ENCODE measurements around the gene GPRASP2. TPM values are rescaled to one million over a fixed set of nuclear protein-coding genes. Genes with fewer than 3 reads are reported as not detected.
A peak's percentile ranks its signal among the peaks of the same experiment; 100 is the strongest.

Gene GPRASP2
- total RNA-seq, 1 donor from 2014 or later = 10.7 TPM

DNA sequence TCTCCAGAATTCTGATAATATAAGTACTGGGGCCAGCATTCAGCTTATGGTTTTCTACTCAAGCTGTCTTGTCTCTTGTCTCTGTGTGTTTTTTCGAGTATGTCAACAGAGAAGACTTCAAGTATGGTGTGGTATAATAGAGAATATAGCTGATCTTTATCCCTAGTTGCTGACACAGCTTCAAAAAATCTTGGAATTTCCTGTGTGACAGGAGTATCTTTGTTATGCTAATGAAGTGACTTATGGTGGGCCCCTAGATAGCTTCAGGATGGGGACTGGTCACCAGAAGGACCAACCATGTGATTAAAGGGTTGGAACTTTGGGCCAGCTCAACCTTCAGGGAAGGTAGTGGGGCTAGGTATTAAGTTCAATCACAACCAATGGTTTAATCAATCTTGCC lies 11.2 kb downstream of the GPRASP2 start:
- Mint-ChIP-seq H3K4me1 (ENCODE audit: low read depth) (no peaks in the 10 kb centered on the region), H3K27ac (ENCODE audit: unreplicated experiment) (no peak overlapping the region), H3K9me3 (ENCODE audit: low read depth) (peaks cover 7% of the 10 kb centered on the region), H3K36me3 (ENCODE audit: low read depth) (no peaks in the 10 kb centered on the region), H3K4me3 (ENCODE audit: unreplicated experiment) (no peak overlapping the region), H3K27me3 (ENCODE audit: low read depth) (no peaks in the 10 kb centered on the region)
- TF ChIP-seq, protein P1, sequence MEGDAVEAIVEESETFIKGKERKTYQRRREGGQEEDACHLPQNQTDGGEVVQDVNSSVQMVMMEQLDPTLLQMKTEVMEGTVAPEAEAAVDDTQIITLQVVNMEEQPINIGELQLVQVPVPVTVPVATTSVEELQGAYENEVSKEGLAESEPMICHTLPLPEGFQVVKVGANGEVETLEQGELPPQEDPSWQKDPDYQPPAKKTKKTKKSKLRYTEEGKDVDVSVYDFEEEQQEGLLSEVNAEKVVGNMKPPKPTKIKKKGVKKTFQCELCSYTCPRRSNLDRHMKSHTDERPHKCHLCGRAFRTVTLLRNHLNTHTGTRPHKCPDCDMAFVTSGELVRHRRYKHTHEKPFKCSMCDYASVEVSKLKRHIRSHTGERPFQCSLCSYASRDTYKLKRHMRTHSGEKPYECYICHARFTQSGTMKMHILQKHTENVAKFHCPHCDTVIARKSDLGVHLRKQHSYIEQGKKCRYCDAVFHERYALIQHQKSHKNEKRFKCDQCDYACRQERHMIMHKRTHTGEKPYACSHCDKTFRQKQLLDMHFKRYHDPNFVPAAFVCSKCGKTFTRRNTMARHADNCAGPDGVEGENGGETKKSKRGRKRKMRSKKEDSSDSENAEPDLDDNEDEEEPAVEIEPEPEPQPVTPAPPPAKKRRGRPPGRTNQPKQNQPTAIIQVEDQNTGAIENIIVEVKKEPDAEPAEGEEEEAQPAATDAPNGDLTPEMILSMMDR (IDR thresholded peaks at IDR 0.05) = no peak
- DNase-seq (ENCODE audit: low spot score) = no peak

DNA sequence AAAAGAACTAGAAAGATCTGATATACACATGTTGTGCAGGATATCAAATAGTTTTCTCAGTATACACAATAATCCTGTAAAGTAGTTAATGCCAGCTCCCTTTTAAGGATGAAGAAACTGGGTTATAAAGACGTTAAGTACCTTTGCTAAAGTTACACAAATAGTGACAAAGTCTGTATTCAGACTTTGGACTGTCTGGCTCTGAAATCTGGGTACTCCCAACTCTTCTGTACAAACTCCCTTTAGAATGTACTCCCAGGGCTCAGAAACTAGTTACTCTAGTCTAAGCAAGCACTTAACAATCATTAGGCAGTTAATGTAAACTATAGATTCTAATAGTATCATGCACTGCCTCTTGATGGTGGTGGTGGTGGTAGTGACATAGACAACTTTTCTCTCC lies 15.5 kb downstream of the GPRASP2 start:
- Mint-ChIP-seq H3K36me3 (ENCODE audit: low read depth) (no peaks in the 10 kb centered on the region), H3K4me1 (ENCODE audit: low read depth) (peaks cover 11% of the 10 kb centered on the region)

DNA sequence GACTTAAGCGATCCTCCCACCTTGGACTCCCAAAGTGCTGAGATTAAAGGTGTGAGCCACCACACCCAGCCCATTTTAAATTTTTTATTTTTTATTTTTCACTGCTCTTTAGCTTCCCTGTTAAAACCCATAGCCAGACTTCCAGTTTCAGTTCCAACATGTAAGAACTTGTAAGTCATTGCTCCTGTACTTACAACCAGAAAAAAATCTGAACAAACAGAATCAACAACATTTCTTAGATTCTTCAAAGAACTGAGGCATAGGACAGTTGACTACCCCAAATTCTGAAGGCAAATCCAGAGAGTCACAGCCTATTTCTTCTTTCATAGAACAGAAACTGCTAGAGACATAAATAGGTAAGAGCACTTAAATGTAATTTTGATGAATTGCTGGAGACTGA lies 16.4 kb downstream of the GPRASP2 start:
- Mint-ChIP-seq H3K27ac (ENCODE audit: unreplicated experiment) (no peak overlapping the region), H3K4me3 (ENCODE audit: unreplicated experiment) (no peak overlapping the region), H3K4me1 (ENCODE audit: low read depth) (peaks cover 11% of the 10 kb centered on the region), H3K9me3 (ENCODE audit: low read depth) (no peaks in the 10 kb centered on the region), H3K27me3 (ENCODE audit: low read depth) (no peaks in the 10 kb centered on the region), H3K36me3 (ENCODE audit: low read depth) (no peaks in the 10 kb centered on the region)
- TF ChIP-seq, protein P1 (IDR thresholded peaks at IDR 0.05) = no peak
- DNase-seq (ENCODE audit: low spot score) = no peak

More for the DNA sequence above, 15.5 kb downstream of the GPRASP2 start:
- DNase-seq (ENCODE audit: low spot score) = no peak
- H3K4me3 Mint-ChIP-seq (ENCODE audit: unreplicated experiment) = no peak overlapping the region
- TF ChIP-seq, protein P1 (IDR thresholded peaks at IDR 0.05) = no peak
- H3K9me3 Mint-ChIP-seq (ENCODE audit: low read depth) = no peaks in the 10 kb centered on the region
- no peak overlapping the region for H3K27ac Mint-ChIP-seq (ENCODE audit: unreplicated experiment)
- no peaks in the 10 kb centered on the region for H3K27me3 Mint-ChIP-seq (ENCODE audit: low read depth)

DNA sequence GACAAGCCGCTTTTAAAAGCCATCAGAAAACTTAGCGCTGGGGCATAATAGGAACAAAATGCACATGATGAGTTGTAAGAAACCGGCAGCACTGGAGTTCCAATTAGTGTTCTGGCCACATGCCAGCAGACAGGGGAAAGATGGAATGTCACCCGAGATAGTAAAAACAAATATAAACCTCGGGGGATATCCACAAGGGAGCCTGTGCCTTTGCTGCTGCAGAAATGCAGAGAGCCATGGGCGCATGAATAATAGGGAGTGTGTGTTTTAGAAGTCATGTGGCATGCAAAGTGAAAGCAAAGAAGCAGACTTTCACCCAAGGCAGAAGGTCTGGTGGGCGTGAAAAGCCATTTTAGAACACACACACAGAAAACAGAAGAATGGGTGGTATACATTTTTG lies 27.4 kb downstream of the GPRASP2 start:
- Mint-ChIP-seq H3K27ac (ENCODE audit: unreplicated experiment) (peak overlapping the region; percentile 19), H3K4me3 (ENCODE audit: unreplicated experiment) (no peak overlapping the region), H3K27me3 (ENCODE audit: low read depth) (no peaks in the 10 kb centered on the region), H3K4me1 (ENCODE audit: low read depth) (peaks cover 13% of the 10 kb centered on the region), H3K9me3 (ENCODE audit: low read depth) (no peaks in the 10 kb centered on the region), H3K36me3 (ENCODE audit: low read depth) (no peaks in the 10 kb centered on the region)
- no peak for DNase-seq (ENCODE audit: low spot score)
- TF ChIP-seq, protein P1 (IDR thresholded peaks at IDR 0.05) = no peak

DNA sequence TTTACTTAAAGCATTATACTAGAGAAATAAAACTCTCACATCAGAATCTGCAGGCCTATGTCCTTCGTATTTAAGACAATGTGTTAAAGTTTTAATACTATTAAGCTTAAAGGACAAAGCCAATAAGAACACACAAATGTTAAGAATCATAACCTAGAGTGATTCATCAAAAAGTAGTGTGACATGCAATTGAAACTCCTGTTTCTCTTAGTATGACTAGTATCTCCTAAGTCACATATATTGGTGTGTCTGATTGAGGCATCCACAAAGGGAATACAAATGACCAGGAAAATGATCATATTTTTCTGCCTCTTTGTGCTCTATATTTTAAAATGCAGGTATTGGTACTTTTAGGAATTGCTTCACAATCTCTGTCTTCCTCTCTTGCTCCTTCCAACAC lies 32.1 kb downstream of the GPRASP2 start:
- H3K36me3 Mint-ChIP-seq (ENCODE audit: low read depth) = no peaks in the 10 kb centered on the region
- peaks cover 10% of the 10 kb centered on the region for H3K9me3 Mint-ChIP-seq (ENCODE audit: low read depth)
- no peak overlapping the region for H3K4me3 Mint-ChIP-seq (ENCODE audit: unreplicated experiment)
- no peak overlapping the region for H3K27ac Mint-ChIP-seq (ENCODE audit: unreplicated experiment)
- no peaks in the 10 kb centered on the region for H3K27me3 Mint-ChIP-seq (ENCODE audit: low read depth)
- no peak for DNase-seq (ENCODE audit: low spot score)
- H3K4me1 Mint-ChIP-seq (ENCODE audit: low read depth) = peaks cover 11% of the 10 kb centered on the region
- TF ChIP-seq, protein P1 (IDR thresholded peaks at IDR 0.05) = no peak

All from chondrocyte (in vitro differentiated cells).